Stimulated activated CD4-positive, alpha-beta T cell treated with anti-CD3 and anti-CD28 coated beads, Interleukin-12 subunit alpha, Interleukin-12 subunit beta, amount 100 ng/mL, for 48 hours (primary cell): ENCODE measurements around the gene EGLN2.
"Not testable (repeated sequence)": the region's sequence is repeated elsewhere in the genome, so short reads cannot be mapped to it uniquely, and the experiment has no call there.

Experiments used
- DNase-seq, 3 donors: peaks; one replicate each; pipeline ENCODE4 v3.0.0-alpha.2; 2020; ENCODE audit warnings: low read depth in 2 of 3, low spot score in 1 of 3

Gene EGLN2

DNA sequence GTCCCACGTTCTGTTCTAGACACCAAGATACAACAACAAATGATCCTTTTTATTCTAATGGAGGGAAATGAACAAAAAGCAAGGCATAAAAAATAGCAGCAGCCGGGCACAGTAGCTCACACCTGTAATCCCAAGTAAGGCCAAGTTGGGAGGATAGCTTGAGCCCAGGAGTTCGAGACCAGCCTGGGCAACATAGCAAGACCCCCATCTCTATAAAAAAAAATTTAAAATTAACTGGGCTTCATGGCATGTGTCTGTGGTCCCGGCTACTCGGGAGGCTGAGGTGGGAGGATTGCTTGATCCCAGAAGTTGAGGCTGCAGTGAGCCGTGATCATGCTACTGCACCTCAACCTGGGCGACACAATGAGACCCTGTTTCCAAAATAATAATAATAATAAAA is 22.6 kb upstream of the EGLN2 start:
- no peak for DNase-seq

DNA sequence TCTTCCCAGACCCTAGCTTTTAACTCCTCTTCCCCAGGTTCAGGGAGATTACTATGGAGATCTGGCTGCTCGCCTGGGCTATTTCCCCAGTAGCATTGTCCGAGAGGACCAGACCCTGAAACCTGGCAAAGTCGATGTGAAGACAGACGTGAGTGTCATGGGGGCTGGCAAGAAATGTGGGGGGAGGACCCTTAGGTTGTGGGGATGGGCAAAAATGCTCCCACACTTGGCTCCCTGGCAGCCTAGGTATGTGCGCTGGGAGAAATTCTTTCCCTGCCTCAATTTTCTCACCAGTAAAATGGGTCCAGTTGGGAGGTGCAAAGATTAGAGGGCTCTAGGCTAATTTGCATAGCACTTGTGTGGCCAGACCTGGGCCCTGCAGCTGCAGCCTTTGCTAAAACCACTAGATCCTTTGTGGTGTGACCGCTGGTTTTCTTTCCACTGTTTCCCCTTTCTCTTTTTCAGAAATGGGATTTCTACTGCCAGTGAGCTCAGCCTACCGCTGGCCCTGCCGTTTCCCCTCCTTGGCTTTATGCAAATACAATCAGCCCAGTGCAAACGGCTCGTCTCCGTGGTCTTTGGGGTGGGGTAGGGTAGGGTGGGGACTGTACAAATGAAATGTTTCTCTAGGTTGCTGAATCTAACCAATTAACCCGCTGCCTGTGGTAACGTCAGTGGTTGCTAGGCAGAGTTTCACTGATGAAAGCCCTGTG is 21.9 kb upstream of the EGLN2 start:
- DNase-seq = peak; percentile 79 to 92 (median 89)

DNA sequence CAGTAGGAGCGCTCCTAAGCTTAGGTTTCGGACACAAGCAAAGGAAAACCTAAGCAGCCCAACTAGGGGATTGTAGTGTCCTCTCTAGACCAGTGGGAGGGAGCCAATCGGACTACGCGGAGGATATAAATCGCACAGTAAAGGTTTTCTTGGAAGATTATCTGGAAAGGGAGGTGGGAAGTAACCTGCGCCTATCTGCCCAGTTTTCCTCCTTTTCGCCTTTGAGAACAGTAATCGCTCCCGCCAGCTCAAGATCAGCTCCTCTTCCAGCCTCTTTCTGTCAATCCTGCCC is 21.4 kb upstream of the EGLN2 start:
- no peak for DNase-seq

DNA sequence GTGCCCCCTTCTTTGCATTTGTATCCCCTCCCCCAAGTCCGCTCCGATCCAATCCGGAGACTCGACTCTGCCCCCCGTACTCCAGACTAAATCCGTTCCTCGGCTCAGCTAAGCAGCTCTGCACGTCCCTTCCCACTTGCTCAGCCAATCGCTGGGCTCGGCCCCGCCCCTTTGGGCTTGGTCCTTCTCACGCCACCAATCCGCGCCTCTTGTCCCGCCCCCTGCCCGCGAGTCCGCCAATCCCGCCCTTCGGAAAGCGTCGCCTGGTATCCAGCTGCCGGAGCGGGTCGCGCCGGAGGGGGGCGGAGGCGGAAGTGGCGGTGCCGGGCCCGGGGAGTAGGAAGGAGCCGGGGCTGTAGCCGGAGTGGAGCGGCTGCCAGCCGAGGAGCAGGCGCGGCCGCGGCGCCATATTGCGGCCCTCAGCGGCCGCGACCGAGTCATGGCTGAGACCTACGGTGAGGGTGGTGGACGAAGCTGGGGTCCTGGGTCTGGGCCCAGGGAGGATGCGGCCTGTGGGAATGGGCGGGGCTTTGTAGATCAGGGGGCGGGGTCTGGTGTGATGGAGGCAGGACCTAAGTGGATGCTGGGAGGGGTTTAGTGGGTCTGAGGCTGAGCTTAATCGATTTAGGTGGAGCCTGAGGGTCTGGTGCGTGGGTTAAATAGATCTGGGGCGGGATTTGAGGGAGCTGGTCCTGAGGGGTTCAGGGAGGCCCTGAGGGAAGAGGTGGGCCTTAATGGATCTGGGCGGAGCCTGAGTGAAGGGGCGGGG is 20.9 kb upstream of the EGLN2 start, which contains the start of gene RAB4B:
Gene RAB4B, plus strand, starts transcription at position 311 of the 769 bp plus-strand sequence. Its CDS starts 129 bp downstream, at position 440.
- DNase-seq = peak; percentile 99 to 100 (median 100)

DNA sequence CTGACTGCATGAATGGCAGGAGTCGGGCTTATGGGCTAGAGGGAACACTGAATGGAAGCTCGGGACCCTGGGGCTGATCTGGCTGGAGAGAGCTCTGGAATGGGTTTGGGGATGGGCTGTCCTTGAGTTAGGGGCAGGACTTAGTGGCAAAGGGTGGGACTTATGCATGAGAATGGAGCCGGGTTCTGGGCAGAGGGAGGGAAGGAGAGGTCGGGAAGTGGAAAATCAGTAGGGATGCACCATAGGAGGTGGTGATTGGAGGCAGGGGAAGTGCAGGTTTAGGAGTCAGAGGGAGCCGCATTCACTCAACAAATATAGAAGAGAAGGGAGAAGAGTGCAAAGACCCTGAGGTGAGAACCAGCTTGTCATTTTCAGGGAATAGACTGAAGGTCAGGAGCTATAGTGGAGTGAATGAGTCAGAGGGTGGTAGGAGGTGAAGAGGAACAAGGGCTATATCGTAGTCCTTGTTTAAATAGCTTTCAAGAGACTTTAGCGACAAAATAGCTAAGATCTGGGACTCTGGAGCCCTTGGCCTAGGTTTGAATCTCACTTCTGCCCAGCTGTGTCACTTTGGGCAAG is 20.2 kb upstream of the EGLN2 start:
- no peak for DNase-seq

DNA sequence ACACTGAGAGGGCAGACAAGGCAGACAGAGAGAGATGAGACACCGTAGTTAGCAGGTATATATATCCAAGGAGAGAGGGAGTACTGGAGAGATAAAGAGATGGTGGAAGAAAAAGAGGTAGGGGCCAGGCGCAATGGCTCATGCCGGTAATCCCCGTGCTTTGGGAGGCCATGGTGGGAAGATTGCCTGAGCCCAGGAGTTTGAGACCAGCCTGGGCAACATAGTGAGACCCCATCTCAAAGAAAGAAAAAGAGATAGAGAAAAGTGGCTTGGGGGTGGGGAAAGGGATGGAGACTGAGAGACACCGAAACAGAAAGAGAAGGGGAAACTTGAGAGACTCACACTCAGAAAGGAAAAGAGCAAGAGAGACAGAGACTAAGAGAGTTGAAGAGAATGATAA is 18.4 kb upstream of the EGLN2 start:
- DNase-seq = no peak

DNA sequence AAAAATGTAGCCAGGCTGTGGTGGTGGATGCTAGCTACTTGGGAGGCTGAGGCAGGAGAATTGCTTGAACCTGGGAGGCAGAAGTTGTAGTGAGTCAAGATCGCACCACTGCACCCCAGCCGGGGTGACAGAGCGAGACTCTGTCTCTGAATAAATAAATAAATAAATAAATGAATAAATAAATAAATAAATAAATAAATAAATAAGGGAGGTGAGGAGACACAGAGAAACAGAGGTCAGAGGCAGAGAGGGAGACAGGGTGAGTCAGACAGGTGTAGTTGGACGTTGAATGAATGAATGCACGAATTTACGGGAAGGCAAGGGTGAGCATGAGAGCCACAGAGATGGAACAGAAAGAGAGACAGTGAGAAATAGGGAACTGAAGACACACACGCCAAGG is 17.9 kb upstream of the EGLN2 start:
- no peak for DNase-seq

DNA sequence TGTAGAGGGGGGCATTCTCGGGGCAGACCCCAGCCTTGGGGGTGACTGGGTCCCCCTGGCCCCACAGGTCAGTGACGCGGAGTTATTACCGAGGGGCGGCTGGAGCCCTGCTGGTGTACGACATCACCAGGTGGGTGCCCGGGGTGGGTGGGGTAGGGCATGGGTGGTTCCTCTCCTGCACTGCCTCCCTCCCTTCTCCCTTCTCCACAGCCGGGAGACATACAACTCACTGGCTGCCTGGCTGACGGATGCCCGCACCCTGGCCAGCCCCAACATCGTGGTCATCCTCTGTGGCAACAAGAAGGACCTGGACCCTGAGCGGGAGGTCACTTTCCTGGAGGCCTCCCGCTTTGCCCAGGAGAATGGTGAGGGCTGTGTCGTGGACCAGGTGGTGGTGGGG is 15.3 kb upstream of the EGLN2 start:
- no peak for DNase-seq

DNA sequence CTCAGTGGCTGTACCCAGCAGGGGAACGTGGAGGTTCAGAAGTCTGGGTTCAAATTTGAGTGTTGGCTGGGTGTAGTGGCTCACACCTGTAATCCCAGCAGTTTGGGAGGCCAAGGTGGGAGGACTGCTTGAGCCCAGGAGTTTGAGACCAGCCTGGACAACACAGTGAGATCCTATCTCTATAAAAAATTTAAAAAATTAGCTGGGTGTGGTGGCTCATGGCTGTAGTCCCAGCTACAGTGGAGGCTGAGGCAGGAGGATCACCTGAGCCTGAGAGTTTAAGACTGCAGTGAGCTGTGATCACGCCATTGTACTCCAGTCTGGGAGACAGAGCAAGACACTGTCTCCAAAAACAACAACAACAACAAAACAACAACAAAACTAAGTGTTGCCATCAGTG is 14.8 kb upstream of the EGLN2 start:
- DNase-seq = not testable (repeated sequence)

DNA sequence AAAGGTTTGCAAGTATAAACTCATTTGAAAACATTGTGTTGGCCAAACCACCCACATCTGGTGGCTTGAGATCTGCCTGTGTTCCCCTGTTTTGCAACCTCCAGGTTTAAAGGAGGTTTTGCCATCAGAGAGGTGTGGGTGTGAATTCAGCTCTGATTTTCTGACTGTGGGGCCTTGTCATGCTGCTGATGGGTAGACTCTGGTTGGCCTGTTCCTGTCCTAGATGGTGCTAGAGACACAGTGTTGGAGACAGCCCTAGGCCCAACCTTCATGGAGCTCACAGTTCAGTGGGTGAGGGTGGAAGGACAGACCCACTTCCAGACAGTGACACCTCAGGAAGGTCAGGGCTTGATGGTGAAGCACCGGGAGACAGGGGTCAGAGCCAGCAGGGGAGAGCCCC is 13.5 kb upstream of the EGLN2 start:
- no peak for DNase-seq

DNA sequence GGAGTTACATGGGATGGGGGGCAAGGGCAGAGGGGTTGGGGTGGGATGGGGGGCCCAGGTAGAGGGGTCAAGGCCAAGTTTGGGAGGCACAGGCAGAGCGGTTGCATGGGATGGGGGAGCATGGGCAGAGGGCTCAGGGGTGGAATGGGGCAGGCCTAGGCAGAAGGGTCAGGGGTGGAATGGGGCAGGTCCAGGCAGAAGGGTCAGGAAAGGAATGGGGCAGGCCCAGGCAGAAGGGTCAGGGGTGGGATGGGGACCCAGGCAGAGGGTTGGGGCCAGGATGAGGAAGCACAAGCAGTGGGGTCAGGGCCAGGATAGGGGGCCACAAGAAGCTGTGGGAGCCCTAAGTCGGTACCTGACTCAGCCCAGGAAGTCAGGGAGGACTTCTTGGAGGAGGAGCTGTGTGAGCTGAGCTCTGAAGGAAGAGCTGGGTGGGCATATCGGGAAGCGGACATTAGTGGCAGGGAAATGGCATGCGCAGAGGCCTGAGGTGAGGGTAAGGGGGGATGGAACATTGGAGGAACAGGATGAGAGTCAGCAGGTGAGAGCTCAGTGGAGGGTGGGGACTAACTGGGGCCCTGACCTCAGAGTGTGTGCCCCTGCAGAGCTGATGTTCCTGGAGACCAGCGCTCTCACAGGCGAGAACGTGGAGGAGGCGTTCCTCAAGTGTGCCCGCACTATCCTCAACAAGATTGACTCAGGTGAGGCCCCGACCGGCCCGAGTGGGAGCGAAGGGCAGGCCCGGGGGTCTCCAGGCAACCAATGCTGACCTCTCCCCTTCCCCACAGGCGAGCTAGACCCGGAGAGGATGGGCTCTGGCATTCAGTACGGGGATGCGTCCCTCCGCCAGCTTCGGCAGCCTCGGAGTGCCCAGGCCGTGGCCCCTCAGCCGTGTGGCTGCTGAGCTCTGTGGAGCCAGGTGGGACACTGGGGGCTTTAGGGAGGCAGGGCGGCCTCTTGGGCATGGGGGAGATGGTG is 12.6 kb upstream of the EGLN2 start:
- no peak for DNase-seq

DNA sequence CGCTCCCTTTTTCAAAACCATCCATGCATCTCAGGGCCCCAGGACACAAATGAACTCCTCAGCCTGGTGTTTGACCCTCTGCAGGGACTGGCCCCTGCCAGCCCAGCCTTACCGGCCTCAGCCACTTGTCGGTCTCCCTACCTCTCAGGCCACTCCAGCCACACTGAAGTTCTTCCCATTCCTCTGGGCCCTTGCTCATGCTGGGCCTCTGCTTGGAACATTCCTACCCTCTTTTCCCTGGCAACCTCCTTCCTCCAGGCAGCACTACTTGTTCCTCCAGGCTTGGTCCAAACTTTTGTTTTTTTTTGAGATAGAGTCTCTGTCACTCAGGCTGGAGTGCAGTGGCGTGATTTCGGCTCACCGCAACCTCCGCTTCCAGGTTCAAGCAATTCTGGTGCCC is 7.6 kb upstream of the EGLN2 start:
- no peak for DNase-seq

DNA sequence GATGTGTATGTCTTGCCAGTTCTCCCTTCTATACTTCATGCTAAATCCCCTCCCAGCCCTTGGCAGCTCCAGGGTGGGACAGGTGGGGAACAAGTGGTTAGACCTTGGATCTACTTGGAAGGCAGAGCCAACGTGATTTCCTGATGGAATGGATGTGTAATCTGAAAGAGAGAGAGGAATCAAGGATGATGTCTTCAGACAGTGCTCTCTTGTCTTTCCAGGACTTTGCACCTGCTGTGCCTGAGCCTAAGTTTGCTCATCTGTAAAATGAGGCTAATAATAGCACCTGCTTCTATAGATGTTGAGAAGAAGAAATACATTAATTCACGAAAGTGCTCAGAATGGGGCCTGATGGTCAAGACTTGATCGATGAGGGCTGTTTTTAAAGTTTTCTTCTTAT is 7.0 kb upstream of the EGLN2 start:
- no peak for DNase-seq

DNA sequence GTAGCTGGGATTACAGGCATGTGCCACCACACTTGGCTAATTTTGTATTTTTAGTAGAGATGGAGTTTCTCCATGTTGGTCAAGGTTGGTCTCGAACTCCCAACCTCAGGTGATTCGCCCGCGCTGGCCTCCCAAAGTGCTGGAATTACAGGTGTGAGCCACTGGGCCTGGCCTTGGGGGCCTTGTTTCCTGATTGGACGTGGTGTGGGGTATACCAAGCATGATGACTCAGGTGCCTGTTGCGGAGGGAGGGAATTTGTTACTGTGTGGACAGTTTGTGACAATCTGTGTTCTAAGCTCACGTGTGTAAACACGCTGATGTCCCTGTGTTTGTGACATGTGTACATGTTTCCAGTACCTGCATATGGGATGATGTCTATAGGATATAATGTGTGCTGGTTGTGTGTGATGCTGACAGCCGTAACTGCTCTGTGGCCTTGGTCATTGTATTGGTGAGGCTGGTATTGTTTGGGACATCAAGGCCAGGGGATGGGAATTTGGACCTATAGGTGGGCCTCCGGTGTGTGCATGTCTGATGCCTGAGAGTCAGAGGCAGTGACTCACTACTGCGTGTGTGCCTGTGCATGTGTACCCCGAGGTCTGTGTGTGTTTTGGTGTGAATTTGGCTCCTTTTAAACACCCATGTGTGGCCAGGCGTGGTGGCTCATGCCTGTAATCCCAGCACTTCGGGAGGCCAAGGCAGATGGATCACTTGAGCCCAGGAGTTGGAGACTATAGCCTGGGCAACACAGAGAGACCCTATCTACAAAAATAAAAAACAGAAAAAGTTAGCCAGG is 1.6 kb upstream of the EGLN2 start:
- DNase-seq = no peak

DNA sequence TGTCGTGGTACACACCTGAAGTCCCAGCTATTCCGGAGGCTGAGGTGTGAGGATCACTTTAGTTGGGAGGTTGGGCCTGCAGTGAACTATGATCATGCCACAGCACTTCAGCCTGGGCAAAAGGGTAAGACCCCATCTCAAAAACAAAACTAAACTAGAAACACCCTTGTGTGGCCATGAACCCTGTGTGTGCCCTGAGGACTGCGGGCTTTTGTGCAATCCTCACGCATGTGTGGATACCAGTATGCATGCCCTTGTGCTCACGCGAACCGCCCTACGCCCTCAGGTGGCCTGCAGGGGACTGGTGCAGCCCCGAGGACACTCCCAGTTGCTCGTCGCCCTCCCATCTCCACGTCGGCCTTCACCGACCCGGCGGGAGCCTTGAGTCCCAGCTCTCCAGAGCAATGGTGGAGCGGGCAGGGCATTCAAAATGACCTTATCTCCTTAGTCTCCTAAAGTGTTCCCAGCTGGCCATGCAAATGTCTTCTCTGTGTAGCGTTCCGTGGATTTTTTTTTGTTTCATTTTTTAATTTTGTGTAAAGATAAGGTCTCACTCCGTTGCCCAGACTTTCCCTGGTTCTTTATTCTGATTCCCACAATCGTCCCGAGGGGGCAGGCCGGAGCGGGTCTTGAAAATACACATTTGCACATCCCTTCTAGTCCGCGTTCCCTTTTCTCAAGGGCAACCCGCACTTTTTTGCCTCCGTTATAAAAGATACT is 868 bp upstream of the EGLN2 start:
- DNase-seq = peak; percentile 35 to 58 (median 51)

DNA sequence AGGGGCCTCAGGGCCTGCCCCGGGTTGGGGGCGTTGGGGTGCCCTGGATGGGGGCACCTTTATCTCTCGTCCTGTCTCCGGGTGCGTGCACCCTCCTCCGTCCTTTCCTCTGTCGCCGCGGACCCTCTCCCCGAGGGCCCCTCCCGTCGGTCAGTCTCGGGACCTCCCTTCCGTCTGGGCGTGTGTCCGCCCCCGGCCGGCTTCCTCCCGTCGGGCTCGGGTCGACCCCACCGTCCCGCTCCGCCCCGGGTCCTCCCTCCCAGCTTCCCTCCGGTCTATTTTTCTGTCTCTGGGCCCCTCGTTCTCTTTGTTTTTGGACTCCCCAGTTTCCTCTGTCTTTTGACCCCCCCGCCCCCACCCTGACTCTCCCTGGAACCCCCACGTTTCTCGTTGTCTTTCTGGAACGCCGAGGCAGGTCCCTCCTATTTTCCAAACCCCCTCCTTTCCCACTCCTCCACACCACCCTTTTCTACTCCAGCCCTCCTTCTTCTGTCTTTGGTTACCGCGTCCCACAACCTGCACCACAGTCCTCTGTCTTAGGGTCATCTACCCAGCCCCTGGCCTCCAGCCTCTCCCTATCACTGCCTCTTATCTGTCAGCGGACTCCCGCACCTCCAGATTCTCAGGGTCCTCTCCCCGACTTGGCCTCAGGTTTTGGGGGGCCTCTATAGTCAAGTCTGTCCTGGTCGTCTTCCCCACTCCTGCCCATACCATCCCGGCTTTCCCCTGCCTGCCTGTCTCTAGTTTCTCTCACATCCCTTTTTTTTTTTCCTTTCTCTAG is 757 bp downstream of the EGLN2 start:
- DNase-seq = no peak

DNA sequence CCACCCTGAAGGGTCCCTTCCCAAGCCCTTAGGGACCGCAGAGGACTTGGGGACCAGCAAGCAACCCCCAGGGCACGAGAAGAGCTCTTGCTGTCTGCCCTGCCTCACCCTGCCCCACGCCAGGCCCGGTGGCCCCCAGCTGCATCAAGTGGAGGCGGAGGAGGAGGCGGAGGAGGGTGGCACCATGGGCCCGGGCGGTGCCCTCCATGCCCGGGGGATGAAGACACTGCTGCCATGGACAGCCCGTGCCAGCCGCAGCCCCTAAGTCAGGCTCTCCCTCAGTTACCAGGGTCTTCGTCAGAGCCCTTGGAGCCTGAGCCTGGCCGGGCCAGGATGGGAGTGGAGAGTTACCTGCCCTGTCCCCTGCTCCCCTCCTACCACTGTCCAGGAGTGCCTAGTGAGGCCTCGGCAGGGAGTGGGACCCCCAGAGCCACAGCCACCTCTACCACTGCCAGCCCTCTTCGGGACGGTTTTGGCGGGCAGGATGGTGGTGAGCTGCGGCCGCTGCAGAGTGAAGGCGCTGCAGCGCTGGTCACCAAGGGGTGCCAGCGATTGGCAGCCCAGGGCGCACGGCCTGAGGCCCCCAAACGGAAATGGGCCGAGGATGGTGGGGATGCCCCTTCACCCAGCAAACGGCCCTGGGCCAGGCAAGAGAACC is 1.5 kb downstream of the EGLN2 start:
- no peak for DNase-seq

DNA sequence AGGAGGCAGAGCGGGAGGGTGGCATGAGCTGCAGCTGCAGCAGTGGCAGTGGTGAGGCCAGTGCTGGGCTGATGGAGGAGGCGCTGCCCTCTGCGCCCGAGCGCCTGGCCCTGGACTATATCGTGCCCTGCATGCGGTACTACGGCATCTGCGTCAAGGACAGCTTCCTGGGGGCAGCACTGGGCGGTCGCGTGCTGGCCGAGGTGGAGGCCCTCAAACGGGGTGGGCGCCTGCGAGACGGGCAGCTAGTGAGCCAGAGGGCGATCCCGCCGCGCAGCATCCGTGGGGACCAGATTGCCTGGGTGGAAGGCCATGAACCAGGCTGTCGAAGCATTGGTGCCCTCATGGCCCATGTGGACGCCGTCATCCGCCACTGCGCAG is 2.0 kb downstream of the EGLN2 start:
- no peak for DNase-seq
